B cell (primary cell): ENCODE measurements around the gene TENM3. TPM values are rescaled to one million over a fixed set of nuclear protein-coding genes. Genes with fewer than 3 reads are reported as not detected.
A peak's percentile ranks its signal among the peaks of the same experiment; 100 is the strongest.

Experiments
- ATAC-seq: fragments of 200-7000 bp; cut with Tn5 transposase; one replicate; pipeline ENCODE4 v1.10.0; 2021; ENCODE audit warnings: low read depth, mild to moderate bottlenecking, moderate number of reproducible peaks, moderate library complexity
- CTCF ChIA-PET: fragments of 350-600 bp; sonication (Branson Sonifier 250); formaldehyde crosslinking; loops from one replicate; lab custom pipeline; 2021; ENCODE audit warnings: antibody characterized with exemption, inconsistent platforms; lab: Charles Lee
- POLR2A ChIA-PET: fragments of 350-600 bp; sonication (Branson Sonifier 250); formaldehyde crosslinking; loops from one replicate; lab custom pipeline; 2021; ENCODE audit warnings: antibody characterized with exemption; lab: Charles Lee
- DNase-seq: peaks from one replicate; pipeline ENCODE4 v3.0.0; 2013
- H2AFZ ChIP-seq: 2 replicates; pipeline ENCODE4 v1.6.1; 2012; ENCODE audit warnings: mild to moderate bottlenecking, low read depth, low read length; ENCODE audit not compliant: insufficient read depth, poor library complexity, severe bottlenecking
- H3K27ac ChIP-seq, 2 donors: 1 replicate in 1 of 2; 2 replicates in 1 of 2; pipeline ENCODE4 v1.5.1; 2012 to 2013; ENCODE audit warnings: low read length in 2 of 2, mild to moderate bottlenecking in 2 of 2, moderate library complexity in 1 of 2
- H3K27me3 ChIP-seq, 4 experiments: fragments of 200-600 bp in 1 of 4; sonication (generic) in 1 of 4; replicated peaks in 1 of 4; 1 replicate in 2 of 4; 2 replicates in 2 of 4; pipeline versions ENCODE4 v1.6.1 to v1.7.0; 2013 to 2016; ENCODE audit warnings: low read length in 3 of 4, mild to moderate bottlenecking in 2 of 4, mixed read lengths in 1 of 4, moderate library complexity in 1 of 4; ENCODE audit not compliant: insufficient read depth in 4 of 4, control insufficient read depth in 3 of 4; ENCODE audit errors: control extremely low read depth in 1 of 4
- H3K36me3 ChIP-seq, 2 experiments: replicated peaks in 1 of 2; 1 replicate in 1 of 2; 2 replicates in 1 of 2; pipeline versions ENCODE4 v1.6.1 to v1.7.1; 2013; ENCODE audit warnings: low read length in 1 of 2; ENCODE audit not compliant: insufficient read depth in 2 of 2, control insufficient read depth in 1 of 2; ENCODE audit errors: control extremely low read depth in 1 of 2, extremely low read depth in 1 of 2
- H3K4me1 ChIP-seq, 2 donors: fragments of 200-600 bp in 1 of 2; sonication (generic) in 1 of 2; 1 replicate in 1 of 2; 2 replicates in 1 of 2; pipeline versions ENCODE4 v1.5.1 to v1.6.1; 2013 to 2017; ENCODE audit warnings: low read length in 2 of 2; ENCODE audit not compliant: control insufficient read depth in 2 of 2, insufficient read depth in 2 of 2
- H3K4me2 ChIP-seq: replicated peaks from 2 replicates; pipeline ENCODE3; 2012; ENCODE audit warnings: mild to moderate bottlenecking, low read depth, low read length; ENCODE audit not compliant: poor library complexity, severe bottlenecking
- H3K4me3 ChIP-seq, 5 experiments: fragments of 200-600 bp in 1 of 5; sonication (generic) in 1 of 5; 1 replicate in 3 of 5; 2 replicates in 2 of 5; pipeline versions ENCODE4 v1.5.1 to v1.7.0; 2011 to 2016; ENCODE audit warnings: low read length in 4 of 5, mild to moderate bottlenecking in 4 of 5, low read depth in 2 of 5, control low read depth in 1 of 5, moderate library complexity in 1 of 5; ENCODE audit not compliant: insufficient read depth in 1 of 5; ENCODE audit errors: control extremely low read depth in 1 of 5, extremely low read depth in 1 of 5
- H3K79me2 ChIP-seq: fragments of 200-600 bp; sonication (generic); one replicate; pipeline ENCODE4 v1.6.0; 2016; ENCODE audit warnings: low read length; ENCODE audit not compliant: control insufficient read depth, insufficient read depth
- H3K9ac ChIP-seq: fragments of 200-600 bp; sonication (generic); 2 replicates; pipeline ENCODE4 v1.6.1; 2017; ENCODE audit warnings: mild to moderate bottlenecking, low read length, moderate library complexity
- H3K9me3 ChIP-seq, 3 donors: one replicate each; pipeline versions ENCODE4 v1.6.1 to v1.7.1; 2013; ENCODE audit warnings: low read length in 2 of 3; ENCODE audit not compliant: control insufficient read depth in 2 of 3, insufficient read depth in 1 of 3; ENCODE audit errors: control extremely low read depth in 1 of 3
- H4K20me1 ChIP-seq: 2 replicates; pipeline ENCODE4 v1.6.0; 2012; ENCODE audit warnings: mild to moderate bottlenecking, low read length; ENCODE audit not compliant: insufficient read depth, control insufficient read depth, poor library complexity, severe bottlenecking
- H3K27ac Mint-ChIP-seq: one replicate; pipeline ENCODE4 v1.8.0; 2021; ENCODE audit warnings: mixed read lengths
- H3K27me3 Mint-ChIP-seq: one replicate; pipeline ENCODE4 v1.8.0; 2021; ENCODE audit warnings: mixed read lengths
- H3K4me1 Mint-ChIP-seq: one replicate; pipeline ENCODE4 v1.8.0; 2021; ENCODE audit warnings: mixed read lengths
- H3K4me3 Mint-ChIP-seq: one replicate; pipeline ENCODE4 v1.8.0; 2021; ENCODE audit warnings: mixed read lengths
- H3K9me3 Mint-ChIP-seq: one replicate; pipeline ENCODE4 v1.8.0; 2022; ENCODE audit warnings: mixed read lengths; ENCODE audit not compliant: insufficient read depth
- EZH2 ChIP-seq: IDR thresholded peaks from 2 replicates; pipeline ENCODE4 v1.6.1; 2012; ENCODE audit warnings: borderline replicate concordance, low read depth, mild to moderate bottlenecking, moderate library complexity, low read length; ENCODE audit not compliant: insufficient read depth, poor library complexity, severe bottlenecking
- WGBS: methylation state at CpG from one replicate; pipeline ENCODE4 v1.1.5; 2013; ENCODE audit warnings: missing lambda C conversion rate; ENCODE audit not compliant: insufficient coverage; 5-methylcytosine and 5-hydroxymethylcytosine counted together
- intact Hi-C: fragments of 100-400 bp; cut with micrococcal nuclease; formaldehyde crosslinking; loops from one replicate; pipeline ENCODE4 v1.10.0; 2022
- polyA plus RNA-seq: library from polyadenylated mRNA; depleted of rRNA; stranded (reverse); fragments of >200 nt; gene quantifications from 2 replicates; pipeline ENCODE4 v1.2.3, GENCODE V29; 2012
- total RNA-seq, 2 donors: library from RNA; stranded (reverse); fragments of 120-200 nt in 1 of 2; gene quantifications; 1 replicate in 1 of 2; 2 replicates in 1 of 2; pipeline versions ENCODE4 v1.2.3 to v1.2.4, GENCODE V29; 2013 to 2022
- TF ChIP-seq, protein P1 (sequence below): fragments of 200-600 bp; IDR thresholded peaks from one replicate; pipeline ENCODE4 v1.8.0; 2022; ENCODE audit warnings: antibody characterized with exemption, mild to moderate bottlenecking

TENM3 gene
- total and polyA plus RNA-seq, 2 donors (not counting 1 experiment from before 2014, with no cell fraction given) = not detected

DNA sequence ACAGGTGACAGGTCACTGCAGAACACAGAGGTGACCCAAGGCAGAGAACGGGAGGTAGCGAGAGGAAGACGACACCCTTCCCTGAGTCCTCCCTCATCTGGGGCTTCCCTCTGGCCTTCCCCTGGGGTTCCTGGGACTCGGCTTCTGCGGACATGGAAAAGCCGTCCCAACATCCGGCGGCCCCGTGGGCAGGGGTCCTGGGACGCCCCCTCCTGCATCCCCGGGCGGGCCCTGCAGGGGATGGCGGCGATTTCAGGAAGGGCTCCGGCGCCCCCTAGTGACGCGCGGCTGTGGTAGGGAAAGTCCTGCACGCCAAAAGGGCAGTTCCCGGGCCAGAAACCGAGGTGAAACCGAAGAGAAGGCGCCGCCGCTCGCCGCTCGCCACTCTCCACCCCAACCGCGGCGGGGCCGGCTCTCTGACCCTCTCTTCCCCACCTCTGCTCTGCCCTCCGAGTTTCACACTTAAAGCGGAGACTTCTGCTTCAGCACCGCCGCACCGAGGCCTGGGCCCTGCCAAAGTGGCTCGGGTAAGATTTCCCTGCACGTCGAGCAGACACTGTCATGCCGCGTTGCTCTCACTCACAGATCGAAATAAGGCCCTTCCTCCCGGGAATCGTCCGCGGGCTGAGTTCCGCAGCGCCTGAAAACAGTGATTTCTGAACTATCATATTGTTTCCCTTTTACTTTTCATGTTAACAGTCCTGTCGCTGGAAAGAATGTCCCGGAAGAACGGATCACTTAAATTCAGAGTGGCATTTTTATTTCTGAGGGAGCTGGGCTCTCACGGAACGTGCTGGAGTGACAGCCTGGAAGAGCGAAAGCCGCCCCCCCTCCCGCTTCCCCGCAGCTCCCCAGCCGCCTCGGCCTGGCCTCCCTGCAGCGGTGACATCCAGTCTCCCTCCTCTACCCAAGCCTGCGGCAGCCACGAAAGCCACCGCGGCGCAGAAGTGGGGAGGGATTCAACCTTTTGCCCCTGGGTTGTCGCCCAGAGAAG lies 563.4 kb downstream of the TENM3 start:
- WGBS = 20% methylated on average over 63 of the region's 68 CpGs

More for the DNA sequence above, 563.4 kb downstream of the TENM3 start:
- Histone ChIP-seq H4K20me1 (no peaks in the 10 kb centered on the region), H3K27me3 (peaks cover 0 to 22% (median 2%) of the 10 kb centered on the region in 4 experiments), H3K4me3 (peak overlapping the region in 4 of 5 experiments; percentile 25 to 41 (median 32)), H3K27ac (no peak overlapping the region), H3K79me2 (no peaks in the 10 kb centered on the region), H3K9me3 (peaks cover 0 to 44% (median 5%) of the 10 kb centered on the region in 3 donors), H3K4me2 (peak overlapping the region; percentile 68), H2AFZ (peak overlapping the region; percentile 57), H3K4me1 (peaks cover 21 to 26% of the 10 kb centered on the region in 2 donors), H3K36me3 (no peaks in the 10 kb centered on the region), H3K9ac (peak overlapping the region; percentile 51)
- Mint-ChIP-seq H3K27ac (no peak overlapping the region), H3K4me1 (peaks cover 13% of the 10 kb centered on the region), H3K4me3 (peak overlapping the region; percentile 85), H3K9me3 (no peaks in the 10 kb centered on the region), H3K27me3 (peaks cover 19% of the 10 kb centered on the region)
- ChIA-PET CTCF (interaction anchor here (0.9 kb wide), 1 partner anchor 58 kb away, joined by 3 read pairs; no protein-coding TSS in a partner anchor), POLR2A (interaction anchor here (0.6 kb wide), 1 partner anchor 647 kb away, joined by 3 read pairs; no protein-coding TSS in a partner anchor)
- intact Hi-C loops = no loop called here
- ATAC-seq = peak; percentile 47
- TF ChIP-seq EZH2 = no peak
- TF ChIP-seq, protein P1, sequence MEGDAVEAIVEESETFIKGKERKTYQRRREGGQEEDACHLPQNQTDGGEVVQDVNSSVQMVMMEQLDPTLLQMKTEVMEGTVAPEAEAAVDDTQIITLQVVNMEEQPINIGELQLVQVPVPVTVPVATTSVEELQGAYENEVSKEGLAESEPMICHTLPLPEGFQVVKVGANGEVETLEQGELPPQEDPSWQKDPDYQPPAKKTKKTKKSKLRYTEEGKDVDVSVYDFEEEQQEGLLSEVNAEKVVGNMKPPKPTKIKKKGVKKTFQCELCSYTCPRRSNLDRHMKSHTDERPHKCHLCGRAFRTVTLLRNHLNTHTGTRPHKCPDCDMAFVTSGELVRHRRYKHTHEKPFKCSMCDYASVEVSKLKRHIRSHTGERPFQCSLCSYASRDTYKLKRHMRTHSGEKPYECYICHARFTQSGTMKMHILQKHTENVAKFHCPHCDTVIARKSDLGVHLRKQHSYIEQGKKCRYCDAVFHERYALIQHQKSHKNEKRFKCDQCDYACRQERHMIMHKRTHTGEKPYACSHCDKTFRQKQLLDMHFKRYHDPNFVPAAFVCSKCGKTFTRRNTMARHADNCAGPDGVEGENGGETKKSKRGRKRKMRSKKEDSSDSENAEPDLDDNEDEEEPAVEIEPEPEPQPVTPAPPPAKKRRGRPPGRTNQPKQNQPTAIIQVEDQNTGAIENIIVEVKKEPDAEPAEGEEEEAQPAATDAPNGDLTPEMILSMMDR = peak; percentile 63
- DNase-seq = peak; percentile 50
